ENCODE data around the gene XK. TPM values are rescaled to one million over a fixed set of nuclear protein-coding genes. Genes with fewer than 3 reads are reported as not detected.

Gene XK
- total RNA-seq, 4 donors from 2014 or later = 9.2 to 20.5 (median 13.9) TPM

- Histone ChIP-seq H3K4me1 (peaks cover 0 to 22% (median 0%) of the 10 kb centered on the region in 3 donors), H3K27me3 (no peaks in the 10 kb centered on the region), H3K9me3 (no peaks in the 10 kb centered on the region), H3K4me3 (peak overlapping the region; percentile 52 to 61), H3K27ac (peak overlapping the region; percentile 88 to 92 (median 88)), H3K36me3 (no peaks in the 10 kb centered on the region)
- ATAC-seq = no peak
- 33 to 63% methylated on average over 4 to 5 of the region's 9 CpGs for WGBS, 2 donors (ENCODE audit: low coverage in 1 of 2)
- TF ChIP-seq POLR2AphosphoS5 (IDR thresholded peaks at IDR 0.05) = no peak
- TF ChIP-seq EP300 (IDR thresholded peaks at IDR 0.05) = no peak
- TF ChIP-seq CTCF (IDR thresholded peaks at IDR 0.05) = no peak
- no peak for TF ChIP-seq POLR2A (IDR thresholded peaks at IDR 0.05)
Measured at GRCh38 chrX:37686369-37686995, 891 bp downstream of the XK start.

GRCh38 chrX:37686996-37687395 is 1.4 kb downstream of the XK start:
- H3K36me3 ChIP-seq = no peaks in the 10 kb centered on the region
- WGBS, 2 donors (ENCODE audit: low coverage in 1 of 2) = 49 to 78% methylated on average over 2 to 3 of the region's 3 CpGs
- H3K27me3 ChIP-seq = no peaks in the 10 kb centered on the region
- TF ChIP-seq POLR2A (IDR thresholded peaks at IDR 0.05) = no peak
- TF ChIP-seq POLR2AphosphoS5 (IDR thresholded peaks at IDR 0.05) = no peak
- TF ChIP-seq EP300 (IDR thresholded peaks at IDR 0.05) = no peak
- TF ChIP-seq CTCF (IDR thresholded peaks at IDR 0.05) = no peak
- peaks cover 0 to 22% (median 0%) of the 10 kb centered on the region in 3 donors for H3K4me1 ChIP-seq
- H3K27ac ChIP-seq = peak overlapping the region; percentile 88 to 92 (median 88)
- H3K9me3 ChIP-seq = no peaks in the 10 kb centered on the region
- H3K4me3 ChIP-seq = peak overlapping the region; percentile 52 to 61
- ATAC-seq = no peak

GRCh38 chrX:37690119-37690518 is 4.5 kb downstream of the XK start:
- no peaks in the 10 kb centered on the region for H3K36me3 ChIP-seq

GRCh38 chrX:37692918-37693317 is 7.3 kb downstream of the XK start:
- ATAC-seq = no peak
- peaks cover 0 to 16% (median 0%) of the 10 kb centered on the region in 3 donors for H3K4me1 ChIP-seq
- H3K9me3 ChIP-seq = no peaks in the 10 kb centered on the region
- no peak for TF ChIP-seq POLR2A (IDR thresholded peaks at IDR 0.05)
- TF ChIP-seq POLR2AphosphoS5 (IDR thresholded peaks at IDR 0.05) = no peak
- TF ChIP-seq EP300 (IDR thresholded peaks at IDR 0.05) = no peak
- no peak for TF ChIP-seq CTCF (IDR thresholded peaks at IDR 0.05)
- 40 to 46% methylated on average over 3 of the region's 3 CpGs for WGBS, 2 donors (ENCODE audit: low coverage in 1 of 2)
- H3K4me3 ChIP-seq = no peak overlapping the region
- peak overlapping the region in 1 of 4 donors; percentile 1 for H3K27ac ChIP-seq
- H3K36me3 ChIP-seq = no peaks in the 10 kb centered on the region
- H3K27me3 ChIP-seq = no peaks in the 10 kb centered on the region

More at GRCh38 chrX:37690119-37690518, 4.5 kb downstream of the XK start:
- H3K27ac ChIP-seq = peak overlapping the region in 1 of 4 donors; percentile 58
- no peaks in the 10 kb centered on the region for H3K27me3 ChIP-seq
- no peak overlapping the region for H3K4me3 ChIP-seq
- no peaks in the 10 kb centered on the region for H3K9me3 ChIP-seq
- ATAC-seq = no peak
- H3K4me1 ChIP-seq = peaks cover 0 to 20% (median 0%) of the 10 kb centered on the region in 3 donors
- TF ChIP-seq POLR2A (IDR thresholded peaks at IDR 0.05) = no peak

GRCh38 chrX:37697169-37697760 is 11.7 kb downstream of the XK start:
- 20% methylated on average over 1 of the region's 1 CpG; no CpG with 5 or more reads in 1 of the 2 donors for WGBS, 2 donors (ENCODE audit: low coverage in 1 of 2)
- Histone ChIP-seq H3K9me3 (no peaks in the 10 kb centered on the region), H3K36me3 (no peaks in the 10 kb centered on the region), H3K4me1 (peaks cover 0 to 7% (median 0%) of the 10 kb centered on the region in 3 donors), H3K27ac (no peak overlapping the region), H3K27me3 (no peaks in the 10 kb centered on the region), H3K4me3 (no peak overlapping the region)
- ATAC-seq = no peak
- TF ChIP-seq POLR2A (IDR thresholded peaks at IDR 0.05) (no peak), POLR2AphosphoS5 (IDR thresholded peaks at IDR 0.05) (no peak), CTCF (IDR thresholded peaks at IDR 0.05) (no peak), EP300 (IDR thresholded peaks at IDR 0.05) (no peak)

Data from gastroesophageal sphincter (tissue), 4 donors.